IMR-90 (cell line): ENCODE data around the gene NUDT8. TPM values are rescaled to one million over a fixed set of nuclear protein-coding genes. Genes with fewer than 3 reads are reported as not detected.

Experiments used
- ATAC-seq: fragments of 200-7000 bp; cut with Tn5 transposase; 2 replicates; pipeline ENCODE4 v1.9.1; 2020; ENCODE audit warnings: low read depth, mild to moderate bottlenecking, moderate library complexity
- BruUV-seq: library from RNA; stranded (reverse); fragments of 400-500 nt; replicated peaks from 2 replicates; lab custom pipeline; 2021; lab: Mats Ljungman, UMichigan
- CTCF ChIA-PET: fragments of 300-600 bp; formaldehyde crosslinking; extraction: SDS; loops from one replicate; lab custom pipeline; 2021; ENCODE audit warnings: antibody characterized with exemption; lab: Yijun Ruan, JAX
- POLR2A ChIA-PET: fragments of 300-600 bp; sonication (Branson Sonifier 250); formaldehyde crosslinking; loops from one replicate; lab custom pipeline; 2022; ENCODE audit warnings: antibody characterized with exemption; ENCODE audit not compliant: unreplicated experiment; lab: Charles Lee
- DNase-seq: peaks from one replicate; pipeline ENCODE4 v3.0.0; 2013
- H2AFZ ChIP-seq: replicated peaks from 2 replicates; pipeline ENCODE3; 2013; ENCODE audit warnings: low read length, mild to moderate bottlenecking; ENCODE audit not compliant: poor library complexity
- H2AK5ac ChIP-seq: 2 replicates; pipeline ENCODE4 v1.6.1; 2013; ENCODE audit warnings: low read depth, low read length, inconsistent platforms
- H2AK9ac ChIP-seq: replicated peaks from 2 replicates; pipeline ENCODE3; 2013; ENCODE audit warnings: mild to moderate bottlenecking, low read depth, low read length, moderate library complexity; ENCODE audit not compliant: poor library complexity
- H2BK120ac ChIP-seq: 2 replicates; pipeline ENCODE4 v1.6.1; 2013; ENCODE audit warnings: low read depth, low read length, inconsistent platforms
- H2BK15ac ChIP-seq: 3 replicates; pipeline ENCODE4 v1.6.1; 2013; ENCODE audit warnings: low read depth, low read length, inconsistent platforms
- H2BK20ac ChIP-seq: 2 replicates; pipeline ENCODE4 v1.6.1; 2013; ENCODE audit warnings: low read depth, mild to moderate bottlenecking, inconsistent platforms, low read length, moderate library complexity
- H2BK5ac ChIP-seq: 2 replicates; pipeline ENCODE4 v1.6.1; 2013; ENCODE audit warnings: mild to moderate bottlenecking, low read depth, low read length, inconsistent platforms; ENCODE audit not compliant: poor library complexity, severe bottlenecking
- H3K14ac ChIP-seq: replicated peaks from 2 replicates; pipeline ENCODE4 v1.6.1; 2013; ENCODE audit warnings: low read depth, low read length, inconsistent platforms
- H3K18ac ChIP-seq: 2 replicates; pipeline ENCODE4 v1.6.1; 2013; ENCODE audit warnings: low read depth, low read length, control low read depth
- H3K23ac ChIP-seq: 2 replicates; pipeline ENCODE4 v1.6.1; 2013; ENCODE audit warnings: low read depth, low read length, inconsistent platforms
- H3K27ac ChIP-seq: 2 replicates; pipeline ENCODE4 v1.5.1; 2013; ENCODE audit warnings: mild to moderate bottlenecking, control low read depth, low read length; ENCODE audit not compliant: insufficient read depth
- H3K27me3 ChIP-seq: 2 replicates; pipeline ENCODE4 v1.6.1; 2013; ENCODE audit warnings: low read length; ENCODE audit not compliant: control insufficient read depth, insufficient read depth
- H3K36me3 ChIP-seq: 2 replicates; pipeline ENCODE4 v1.6.1; 2013; ENCODE audit warnings: low read length, mixed read lengths; ENCODE audit not compliant: control insufficient read depth, insufficient read depth
- H3K4ac ChIP-seq: 2 replicates; pipeline ENCODE4 v1.6.1; 2013; ENCODE audit warnings: low read depth, low read length, inconsistent platforms
- H3K4me1 ChIP-seq: 2 replicates; pipeline ENCODE4 v1.6.1; 2013; ENCODE audit warnings: low read length, mixed read lengths; ENCODE audit not compliant: control insufficient read depth, insufficient read depth
- H3K4me2 ChIP-seq: 2 replicates; pipeline ENCODE4 v1.6.1; 2013; ENCODE audit warnings: low read depth, mild to moderate bottlenecking, control low read depth, low read length, moderate library complexity
- H3K4me3 ChIP-seq: 2 replicates; pipeline ENCODE4 v1.5.1; 2013; ENCODE audit warnings: low read depth, mild to moderate bottlenecking, control low read depth, low read length, moderate library complexity; ENCODE audit not compliant: insufficient read depth
- H3K56ac ChIP-seq: 2 replicates; pipeline ENCODE4 v1.6.1; 2013; ENCODE audit warnings: low read length, inconsistent platforms; ENCODE audit not compliant: insufficient read depth; ENCODE audit errors: extremely low read depth
- H3K79me1 ChIP-seq, 2 experiments: 2 replicates each; pipeline ENCODE4 v1.6.1; 2013; ENCODE audit warnings: low read length in 2 of 2, inconsistent platforms in 1 of 2, low read depth in 1 of 2
- H3K9ac ChIP-seq: 2 replicates; pipeline ENCODE4 v1.6.1; 2013; ENCODE audit warnings: low read depth, low read length, control low read depth
- H3K9me1 ChIP-seq: 2 replicates; pipeline ENCODE4 v1.6.1; 2013; ENCODE audit warnings: low read length, inconsistent platforms; ENCODE audit not compliant: insufficient read depth
- H3K9me3 ChIP-seq: 2 replicates; pipeline ENCODE4 v1.6.1; 2013; ENCODE audit warnings: low read length; ENCODE audit not compliant: control insufficient read depth, insufficient read depth
- H4K20me1 ChIP-seq: 2 replicates; pipeline ENCODE4 v1.6.1; 2013; ENCODE audit warnings: low read length, inconsistent platforms; ENCODE audit not compliant: insufficient read depth
- H4K5ac ChIP-seq: 2 replicates; pipeline ENCODE4 v1.6.1; 2013; ENCODE audit warnings: mild to moderate bottlenecking, low read depth, low read length, control low read depth
- H4K8ac ChIP-seq, 2 experiments: 2 replicates each; pipeline ENCODE4 v1.6.1; 2013; ENCODE audit warnings: low read depth in 2 of 2, low read length in 2 of 2, control low read depth in 1 of 2, inconsistent platforms in 1 of 2
- H4K91ac ChIP-seq: 2 replicates; pipeline ENCODE4 v1.6.1; 2013; ENCODE audit warnings: low read depth, low read length, inconsistent platforms; ENCODE audit not compliant: insufficient read depth
- BHLHE40 ChIP-seq: fragments of 150-350 bp; IDR thresholded peaks from 2 replicates; pipeline ENCODE4 v1.6.1; 2016; ENCODE audit warnings: mild to moderate bottlenecking, low read depth, low read length
- CEBPB ChIP-seq: IDR thresholded peaks from 2 replicates; pipeline ENCODE4 v1.6.1; 2012; ENCODE audit warnings: low read depth, low read length, improper control_type of control experiment
- CHD1 ChIP-seq: IDR thresholded peaks from 2 replicates; pipeline ENCODE4 v1.6.1; 2012; ENCODE audit warnings: low read depth, low read length, improper control_type of control experiment
- CTCF ChIP-seq: conservative IDR thresholded peaks from 2 replicates; pipeline ENCODE4 v1.5.1; 2012; ENCODE audit warnings: mild to moderate bottlenecking, low read depth, low read length, improper control_type of control experiment
- MAZ ChIP-seq: IDR thresholded peaks from 2 replicates; pipeline ENCODE4 v1.6.1; 2012; ENCODE audit warnings: low read depth, mild to moderate bottlenecking, low read length, improper control_type of control experiment, moderate library complexity, borderline replicate concordance
- MXI1 ChIP-seq: IDR thresholded peaks from 2 replicates; pipeline ENCODE4 v1.6.1; 2012; ENCODE audit warnings: low read depth, mild to moderate bottlenecking, low read length, moderate library complexity, borderline replicate concordance
- NFE2L2 ChIP-seq: fragments of 150-350 bp; IDR thresholded peaks from 2 replicates; pipeline ENCODE4 v1.6.1; 2016; ENCODE audit warnings: low read depth, mild to moderate bottlenecking, low read length
- POLR2A ChIP-seq: IDR thresholded peaks from 2 replicates; pipeline ENCODE4 v1.6.1; 2012; ENCODE audit warnings: mild to moderate bottlenecking, low read depth, low read length
- RAD21 ChIP-seq: IDR thresholded peaks from 2 replicates; pipeline ENCODE4 v1.6.1; 2012; ENCODE audit warnings: low read length, improper control_type of control experiment
- RCOR1 ChIP-seq: IDR thresholded peaks from 2 replicates; pipeline ENCODE4 v1.6.1; 2012; ENCODE audit warnings: mild to moderate bottlenecking, low read length, improper control_type of control experiment; ENCODE audit not compliant: insufficient replicate concordance
- RFX5 ChIP-seq: IDR thresholded peaks from 2 replicates; pipeline ENCODE4 v1.8.0; 2012; ENCODE audit warnings: low read depth, mild to moderate bottlenecking, low read length, moderate library complexity
- SMC3 ChIP-seq: fragments of 150-350 bp; IDR thresholded peaks from 2 replicates; pipeline ENCODE4 v1.6.1; 2016; ENCODE audit warnings: low read depth, mild to moderate bottlenecking, antibody characterized with exemption, low read length, moderate library complexity
- WGBS, 2 experiments: methylation state at CpG; one replicate each; pipeline versions ENCODE4 v1.1.5 to v1.1.7; 2013; ENCODE audit warnings: missing lambda C conversion rate in 2 of 2; ENCODE audit not compliant: insufficient read length in 1 of 2; ENCODE audit errors: extremely low coverage in 2 of 2; 5-methylcytosine and 5-hydroxymethylcytosine counted together
- dilution Hi-C: fragments of 300-500 bp; cut with HindIII; formaldehyde crosslinking; loops from one replicate; pipeline ENCODE4 v1.14.3; 2018; ENCODE audit warnings: low sequenced_read_pairs; ENCODE audit not compliant: unreplicated experiment
- in situ Hi-C: fragments of 300-500 bp; cut with MboI; formaldehyde crosslinking; loops from 3 replicates; pipeline ENCODE4 v1.14.3; 2019; ENCODE audit warnings: low sequenced_read_pairs, inconsistent platforms, mixed read lengths
- intact Hi-C: fragments of 100-400 bp; cut with micrococcal nuclease; formaldehyde crosslinking; loops from 2 replicates; pipeline ENCODE4 v1.10.0; 2022
- polyA plus RNA-seq, 3 experiments: library from polyadenylated mRNA; depleted of rRNA; stranded (reverse); fragments of >200 nt; gene quantifications; 2 replicates each; pipeline ENCODE4 v1.2.3, GENCODE V29; 2012; ENCODE audit warnings: low replicate concordance in 1 of 3
- total RNA-seq: library from RNA; depleted of rRNA; stranded (reverse); fragments of >200 nt; gene quantifications from 2 replicates; pipeline ENCODE4 v1.2.3, GENCODE V29; 2012
- TF ChIP-seq, protein P1 (sequence below): fragments of 150-350 bp; IDR thresholded peaks from 2 replicates; pipeline ENCODE4 v1.6.1; 2017; ENCODE audit warnings: mild to moderate bottlenecking, antibody characterized with exemption, low read length, low read depth
- TF ChIP-seq, protein P2 (sequence below): fragments of 150-350 bp; IDR thresholded peaks from 2 replicates; pipeline ENCODE4 v1.6.1; 2016; ENCODE audit warnings: low read depth, mild to moderate bottlenecking, low read length, moderate library complexity, borderline replicate concordance

The NUDT8 gene
- total and polyA plus RNA-seq, 2 of the 4 experiments (the other 2 are of a cell fraction): 1.4 to 2.5 TPM

- Histone ChIP-seq H4K91ac (no peak overlapping the region), H2BK120ac (no peak overlapping the region), H3K36me3 (no peaks in the 10 kb centered on the region), H3K18ac (no peak overlapping the region), H3K4ac (no peak overlapping the region), H4K5ac (no peak overlapping the region), H3K4me2 (no peak overlapping the region), H2BK5ac (no peak overlapping the region), H3K79me1 (no peaks in the 10 kb centered on the region), H2BK15ac (no peak overlapping the region), H2AFZ (no peak overlapping the region), H4K8ac (no peak overlapping the region), H3K4me1 (0 out of 2 replicates have a peak, but pooled peaks cover 3% of the 10 kb centered on the region), H3K56ac (no peak overlapping the region), H2AK5ac (no peak overlapping the region), H2AK9ac (no peak overlapping the region), H3K4me3 (no peak overlapping the region), H2BK20ac (no peak overlapping the region), H3K9ac (no peak overlapping the region), H3K9me3 (no peaks in the 10 kb centered on the region), H4K20me1 (no peaks in the 10 kb centered on the region), H3K27ac (no peak overlapping the region), H3K27me3 (peaks cover 8% of the 10 kb centered on the region; the same call in 1 of the 2 replicates), H3K14ac (no peak overlapping the region), H3K9me1 (peaks cover 4% of the 10 kb centered on the region; the same call in 1 of the 2 replicates), H3K23ac (no peak overlapping the region)
- ATAC-seq: no peak
- ChIA-PET CTCF (no interaction called here), POLR2A (interaction anchor here (0.6 kb wide), 1 partner anchor 23 kb away, joined by 3 read pairs; no protein-coding TSS in a partner anchor)
- BruUV-seq: no TSS peak
- DNase-seq: no peak
- intact Hi-C loops (no loop called here), in situ Hi-C loops (no loop called here), dilution Hi-C loops (no loop called here)
- WGBS, 2 experiments: 77% methylated on average over 10 of the region's 20 CpGs; no CpG with 5 or more reads in 1 of the 2 experiments
- no peak for TF ChIP-seq NFE2L2
- TF ChIP-seq RCOR1: no peak
- TF ChIP-seq RAD21: no peak
- no peak for TF ChIP-seq MXI1
- no peak for TF ChIP-seq RFX5
- TF ChIP-seq, protein P1, sequence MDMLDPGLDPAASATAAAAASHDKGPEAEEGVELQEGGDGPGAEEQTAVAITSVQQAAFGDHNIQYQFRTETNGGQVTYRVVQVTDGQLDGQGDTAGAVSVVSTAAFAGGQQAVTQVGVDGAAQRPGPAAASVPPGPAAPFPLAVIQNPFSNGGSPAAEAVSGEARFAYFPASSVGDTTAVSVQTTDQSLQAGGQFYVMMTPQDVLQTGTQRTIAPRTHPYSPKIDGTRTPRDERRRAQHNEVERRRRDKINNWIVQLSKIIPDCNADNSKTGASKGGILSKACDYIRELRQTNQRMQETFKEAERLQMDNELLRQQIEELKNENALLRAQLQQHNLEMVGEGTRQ: no peak
- no peak for TF ChIP-seq SMC3
- TF ChIP-seq CEBPB: no peak
- no peak for TF ChIP-seq POLR2A
- no peak for TF ChIP-seq CTCF
- TF ChIP-seq, protein P2, sequence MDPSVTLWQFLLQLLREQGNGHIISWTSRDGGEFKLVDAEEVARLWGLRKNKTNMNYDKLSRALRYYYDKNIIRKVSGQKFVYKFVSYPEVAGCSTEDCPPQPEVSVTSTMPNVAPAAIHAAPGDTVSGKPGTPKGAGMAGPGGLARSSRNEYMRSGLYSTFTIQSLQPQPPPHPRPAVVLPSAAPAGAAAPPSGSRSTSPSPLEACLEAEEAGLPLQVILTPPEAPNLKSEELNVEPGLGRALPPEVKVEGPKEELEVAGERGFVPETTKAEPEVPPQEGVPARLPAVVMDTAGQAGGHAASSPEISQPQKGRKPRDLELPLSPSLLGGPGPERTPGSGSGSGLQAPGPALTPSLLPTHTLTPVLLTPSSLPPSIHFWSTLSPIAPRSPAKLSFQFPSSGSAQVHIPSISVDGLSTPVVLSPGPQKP: no peak
- TF ChIP-seq BHLHE40: no peak
- no peak for TF ChIP-seq CHD1
- TF ChIP-seq MAZ: no peak
Observed at GRCh38 chr11:67634366-67635230, 4.9 kb upstream of the NUDT8 start.
